ENCODE data around the gene RTL1. TPM values are rescaled to one million over a fixed set of nuclear protein-coding genes. Genes with fewer than 3 reads are reported as not detected.

Gene RTL1
- total RNA-seq, 1 experiment from 2014 or later = 0.24 TPM

DNA sequence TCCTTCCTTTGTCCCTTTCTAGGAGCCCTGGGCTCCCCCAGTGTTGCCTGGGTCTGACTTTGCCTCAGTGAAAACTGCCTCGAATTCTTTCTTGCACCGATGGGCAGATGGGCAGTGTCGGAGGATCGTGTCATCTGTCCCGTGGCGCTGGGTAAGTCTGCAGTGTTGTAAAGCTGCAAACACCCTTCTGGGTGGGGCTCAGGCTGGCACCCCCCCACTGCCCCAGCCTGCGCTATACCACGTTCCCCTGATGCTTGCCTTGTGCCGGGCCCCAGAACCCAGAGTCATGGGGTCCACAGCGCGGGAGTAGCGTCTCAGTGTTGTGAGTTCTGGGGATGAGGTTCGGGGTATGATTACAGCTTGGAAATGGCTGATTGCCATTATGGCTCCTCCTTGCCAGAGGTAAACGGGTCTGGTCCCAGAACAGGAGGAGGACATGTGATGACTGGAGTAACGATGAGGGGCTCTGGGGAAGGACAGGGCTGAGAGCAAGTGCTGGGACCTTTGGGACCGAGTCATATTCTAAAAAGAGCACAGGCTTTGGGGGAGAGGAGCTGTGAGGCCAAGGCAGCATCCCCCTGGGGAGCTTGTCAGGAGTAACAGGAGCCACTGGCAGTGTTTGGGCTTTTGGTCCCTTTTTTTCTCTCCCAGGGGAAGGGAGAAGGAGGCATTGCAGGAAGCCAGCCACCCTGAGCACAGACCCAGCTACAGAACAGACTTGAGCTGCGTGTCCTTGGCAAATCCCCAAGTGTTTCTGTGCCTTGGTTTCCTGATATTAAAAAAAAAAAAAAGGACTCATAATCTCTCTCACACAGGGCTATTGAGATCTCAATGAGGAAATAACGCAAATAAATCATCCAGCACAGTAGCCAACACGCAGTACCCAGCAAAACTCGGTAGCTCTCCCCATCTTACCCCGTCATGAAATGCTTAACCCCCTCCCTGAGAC is 4.3 kb downstream of the RTL1 start:
- BruUV-seq (replicated peaks) = no TSS peak

DNA sequence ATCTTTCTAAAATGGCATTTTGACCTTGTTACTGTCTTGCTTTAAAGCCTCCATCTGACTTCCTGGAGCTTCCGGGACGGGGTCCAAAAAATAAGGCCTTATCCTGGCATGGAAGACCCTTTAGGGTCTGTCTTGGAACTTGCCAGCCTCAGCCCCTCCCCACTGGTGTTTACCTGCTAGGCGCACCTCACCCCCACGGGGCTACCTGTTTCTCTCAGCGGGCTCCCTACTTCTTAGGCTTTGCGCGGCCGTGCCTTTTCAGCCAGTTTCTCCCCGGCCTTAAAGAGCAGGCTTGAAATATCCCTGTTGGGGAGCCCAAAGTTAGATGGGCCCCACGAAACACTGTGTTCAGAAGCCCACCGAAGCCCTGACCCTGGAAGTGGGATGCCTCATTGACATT is 5.1 kb downstream of the RTL1 start:
- no peaks in the 10 kb centered on the region for H3K9me3 Mint-ChIP-seq (ENCODE audit: low read depth, unreplicated experiment)
- H3K36me3 Mint-ChIP-seq (ENCODE audit: insufficient read depth, unreplicated experiment) = no peaks in the 10 kb centered on the region
- TF ChIP-seq, protein P1, sequence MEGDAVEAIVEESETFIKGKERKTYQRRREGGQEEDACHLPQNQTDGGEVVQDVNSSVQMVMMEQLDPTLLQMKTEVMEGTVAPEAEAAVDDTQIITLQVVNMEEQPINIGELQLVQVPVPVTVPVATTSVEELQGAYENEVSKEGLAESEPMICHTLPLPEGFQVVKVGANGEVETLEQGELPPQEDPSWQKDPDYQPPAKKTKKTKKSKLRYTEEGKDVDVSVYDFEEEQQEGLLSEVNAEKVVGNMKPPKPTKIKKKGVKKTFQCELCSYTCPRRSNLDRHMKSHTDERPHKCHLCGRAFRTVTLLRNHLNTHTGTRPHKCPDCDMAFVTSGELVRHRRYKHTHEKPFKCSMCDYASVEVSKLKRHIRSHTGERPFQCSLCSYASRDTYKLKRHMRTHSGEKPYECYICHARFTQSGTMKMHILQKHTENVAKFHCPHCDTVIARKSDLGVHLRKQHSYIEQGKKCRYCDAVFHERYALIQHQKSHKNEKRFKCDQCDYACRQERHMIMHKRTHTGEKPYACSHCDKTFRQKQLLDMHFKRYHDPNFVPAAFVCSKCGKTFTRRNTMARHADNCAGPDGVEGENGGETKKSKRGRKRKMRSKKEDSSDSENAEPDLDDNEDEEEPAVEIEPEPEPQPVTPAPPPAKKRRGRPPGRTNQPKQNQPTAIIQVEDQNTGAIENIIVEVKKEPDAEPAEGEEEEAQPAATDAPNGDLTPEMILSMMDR (IDR thresholded peaks at IDR 0.05; ENCODE audit: unreplicated experiment) = no peak
- no peak overlapping the region for H3K4me3 Mint-ChIP-seq (ENCODE audit: low read depth, unreplicated experiment)
- no TSS peak for BruUV-seq (replicated peaks)
- H3K27me3 Mint-ChIP-seq (ENCODE audit: unreplicated experiment) = no peaks in the 10 kb centered on the region
- CTCF ChIA-PET = no interaction called here
- intact Hi-C loops (cut with micrococcal nuclease; ENCODE audit: unreplicated experiment) = no loop called here
- H3K27ac Mint-ChIP-seq (ENCODE audit: unreplicated experiment) = no peak overlapping the region
- H3K4me1 Mint-ChIP-seq (ENCODE audit: low read depth, unreplicated experiment) = peaks cover 33% of the 10 kb centered on the region
- no peak for DNase-seq

More for the DNA sequence above, 4.3 kb downstream of the RTL1 start:
- no peak overlapping the region for H3K4me3 Mint-ChIP-seq (ENCODE audit: low read depth, unreplicated experiment)
- H3K27me3 Mint-ChIP-seq (ENCODE audit: unreplicated experiment) = no peaks in the 10 kb centered on the region
- TF ChIP-seq, protein P1 (IDR thresholded peaks at IDR 0.05; ENCODE audit: unreplicated experiment) = no peak
- intact Hi-C loops (cut with micrococcal nuclease; ENCODE audit: unreplicated experiment) = no loop called here
- no peak overlapping the region for H3K27ac Mint-ChIP-seq (ENCODE audit: unreplicated experiment)
- DNase-seq = no peak
- no peaks in the 10 kb centered on the region for H3K9me3 Mint-ChIP-seq (ENCODE audit: low read depth, unreplicated experiment)
- peaks cover 40% of the 10 kb centered on the region for H3K4me1 Mint-ChIP-seq (ENCODE audit: low read depth, unreplicated experiment)
- CTCF ChIA-PET = interaction anchor here (0.7 kb wide), 3 partner anchors 21 to 228 kb away, joined by 4 to 12 read pairs (median 4); no protein-coding TSS in a partner anchor
- no peaks in the 10 kb centered on the region for H3K36me3 Mint-ChIP-seq (ENCODE audit: insufficient read depth, unreplicated experiment)

DNA sequence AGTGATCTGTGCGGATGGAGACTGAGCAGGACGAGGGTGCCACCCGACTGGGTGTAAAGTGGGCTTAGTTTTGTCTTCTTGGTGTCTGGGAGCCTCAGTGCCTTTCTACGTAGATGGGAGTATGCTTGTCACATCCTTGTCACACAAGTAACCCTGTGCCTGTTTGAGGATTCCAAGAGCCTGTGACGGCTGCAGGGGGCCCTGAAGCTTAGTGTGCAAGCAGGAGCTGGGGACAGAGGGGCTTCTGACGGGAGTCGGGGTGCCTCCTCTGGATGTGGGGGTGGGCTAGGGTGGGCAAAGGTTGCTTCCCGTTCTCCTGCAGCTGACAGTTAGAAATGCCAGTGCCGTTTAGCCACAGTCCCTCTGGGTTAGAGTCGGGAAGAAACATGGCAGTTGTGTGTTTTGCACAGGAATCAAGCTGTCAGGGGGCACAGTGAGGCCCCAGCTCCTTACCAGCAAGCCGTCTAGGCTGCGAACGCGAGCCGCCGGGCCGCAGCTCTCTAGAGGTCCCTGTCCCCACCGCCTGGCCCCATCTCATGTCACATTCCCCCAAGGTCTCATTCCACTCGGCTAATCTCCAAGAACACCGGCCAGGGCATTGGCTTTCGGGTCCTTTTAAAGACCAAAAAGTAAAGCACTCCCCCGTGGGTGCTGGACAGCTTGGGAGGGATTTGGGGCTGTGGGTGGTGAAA is 7.0 kb downstream of the RTL1 start:
- Mint-ChIP-seq H3K4me1 (ENCODE audit: low read depth, unreplicated experiment) (peaks cover 16% of the 10 kb centered on the region), H3K27ac (ENCODE audit: unreplicated experiment) (no peak overlapping the region), H3K4me3 (ENCODE audit: low read depth, unreplicated experiment) (no peak overlapping the region), H3K36me3 (ENCODE audit: insufficient read depth, unreplicated experiment) (no peaks in the 10 kb centered on the region), H3K27me3 (ENCODE audit: unreplicated experiment) (no peaks in the 10 kb centered on the region), H3K9me3 (ENCODE audit: low read depth, unreplicated experiment) (no peaks in the 10 kb centered on the region)
- intact Hi-C loops (cut with micrococcal nuclease; ENCODE audit: unreplicated experiment) = no loop called here
- BruUV-seq (replicated peaks) = no TSS peak
- no peak for DNase-seq
- CTCF ChIA-PET = no interaction called here
- TF ChIP-seq, protein P1 (IDR thresholded peaks at IDR 0.05; ENCODE audit: unreplicated experiment) = no peak

DNA sequence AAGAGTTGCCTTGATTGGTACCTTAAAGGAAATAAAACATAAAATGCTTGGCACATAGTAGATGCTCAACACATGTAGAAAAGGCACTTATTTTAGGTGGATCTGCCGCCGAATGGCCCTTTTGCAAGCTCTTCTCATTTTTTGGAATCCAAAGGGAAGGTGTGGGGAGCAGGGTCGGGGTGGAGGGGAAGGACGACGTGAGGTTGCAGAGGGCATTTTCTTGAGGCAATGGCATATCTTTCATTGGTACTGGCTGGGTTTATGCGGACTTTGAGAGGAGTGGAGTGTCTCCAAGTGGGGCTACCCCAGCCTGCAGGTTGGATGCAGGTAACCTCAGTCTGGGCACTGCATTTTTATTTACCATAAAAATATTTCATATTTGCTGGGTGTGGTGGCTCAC is 8.1 kb downstream of the RTL1 start:
- CTCF ChIA-PET = no interaction called here
- H3K9me3 Mint-ChIP-seq (ENCODE audit: low read depth, unreplicated experiment) = no peaks in the 10 kb centered on the region
- H3K4me3 Mint-ChIP-seq (ENCODE audit: low read depth, unreplicated experiment) = no peak overlapping the region
- H3K4me1 Mint-ChIP-seq (ENCODE audit: low read depth, unreplicated experiment) = peaks cover 8% of the 10 kb centered on the region
- no peak for DNase-seq
- no peaks in the 10 kb centered on the region for H3K27me3 Mint-ChIP-seq (ENCODE audit: unreplicated experiment)
- intact Hi-C loops (cut with micrococcal nuclease; ENCODE audit: unreplicated experiment) = no loop called here
- TF ChIP-seq, protein P1 (IDR thresholded peaks at IDR 0.05; ENCODE audit: unreplicated experiment) = no peak
- no peak overlapping the region for H3K27ac Mint-ChIP-seq (ENCODE audit: unreplicated experiment)
- H3K36me3 Mint-ChIP-seq (ENCODE audit: insufficient read depth, unreplicated experiment) = no peaks in the 10 kb centered on the region
- no TSS peak for BruUV-seq (replicated peaks)
